ENCODE data around the gene NKD2.

Gene NKD2

GRCh38 chr5:1017056-1017455, 8.5 kb downstream of the NKD2 start:
- Histone ChIP-seq H2AFZ (ENCODE audit: insufficient read depth, low read length, poor library complexity) (no peak overlapping the region), H3K79me1 (ENCODE audit: low read length) (no peaks in the 10 kb centered on the region), H3K9ac (ENCODE audit: low read length) (no peak overlapping the region), H4K8ac (ENCODE audit: low read depth, low read length) (no peak overlapping the region), H3K27ac (ENCODE audit: low read depth, low read length) (no peak overlapping the region), H3K18ac (ENCODE audit: low read length) (no peak overlapping the region), H2BK12ac (ENCODE audit: low read length) (no peak overlapping the region), H3K14ac (ENCODE audit: low read length) (no peak overlapping the region), H3K23ac (ENCODE audit: low read length) (no peak overlapping the region), H3K4me1 (ENCODE audit: control insufficient read depth in 1 of 2, insufficient read depth in 2 of 2, low read length in 2 of 2) (peaks cover 0 to 2% of the 10 kb centered on the region in 2 experiments), H3K36me3 (ENCODE audit: control insufficient read depth in 1 of 2, insufficient read depth in 2 of 2, low read length in 2 of 2) (no peaks in the 10 kb centered on the region), H2BK120ac (ENCODE audit: insufficient read depth, low read length, poor library complexity) (no peak overlapping the region), H3K79me2 (ENCODE audit: control insufficient read depth, insufficient read depth, low read length, poor library complexity) (no peaks in the 10 kb centered on the region), H4K91ac (ENCODE audit: low read depth, low read length) (no peak overlapping the region), H4K12ac (ENCODE audit: low read depth, low read length) (no peak overlapping the region), H2BK5ac (ENCODE audit: low read depth, low read length, poor library complexity) (no peak overlapping the region), H2AK5ac (ENCODE audit: low read length) (no peak overlapping the region), H3K4me3 (ENCODE audit: low read depth, low read length) (no peak overlapping the region), H3K4me2 (ENCODE audit: low read length) (no peak overlapping the region), H3K27me3 (ENCODE audit: insufficient read depth, low read length) (no peaks in the 10 kb centered on the region), H3K9me3 (ENCODE audit: insufficient read depth, low read depth, low read length) (no peaks in the 10 kb centered on the region), H3K4ac (ENCODE audit: low read depth, low read length) (no peak overlapping the region)
- DNase-seq: no peak
- no CpG with 5 or more reads among the region's 12 CpGs for WGBS (ENCODE audit: extremely low coverage, insufficient coverage, insufficient read length)

GRCh38 chr5:1017691-1018455, 9.3 kb downstream of the NKD2 start:
- no peak overlapping the region for H4K8ac ChIP-seq (ENCODE audit: low read depth, low read length)
- no peak overlapping the region for H3K18ac ChIP-seq (ENCODE audit: low read length)
- no CpG with 5 or more reads among the region's 19 CpGs for WGBS (ENCODE audit: extremely low coverage, insufficient coverage, insufficient read length)
- no peak overlapping the region for H2BK5ac ChIP-seq (ENCODE audit: low read depth, low read length, poor library complexity)
- no peak for DNase-seq
- H3K9ac ChIP-seq (ENCODE audit: low read length): no peak overlapping the region
- H3K4me3 ChIP-seq (ENCODE audit: low read depth, low read length): no peak overlapping the region
- no peaks in the 10 kb centered on the region for H3K79me1 ChIP-seq (ENCODE audit: low read length)
- H3K27ac ChIP-seq (ENCODE audit: low read depth, low read length): no peak overlapping the region
- no peak overlapping the region for H2AK5ac ChIP-seq (ENCODE audit: low read length)
- no peak overlapping the region for H4K12ac ChIP-seq (ENCODE audit: low read depth, low read length)
- H4K91ac ChIP-seq (ENCODE audit: low read depth, low read length): no peak overlapping the region
- H3K23ac ChIP-seq (ENCODE audit: low read length): no peak overlapping the region
- no peak overlapping the region for H2BK120ac ChIP-seq (ENCODE audit: insufficient read depth, low read length, poor library complexity)
- H3K36me3 ChIP-seq (ENCODE audit: control insufficient read depth in 1 of 2, insufficient read depth in 2 of 2, low read length in 2 of 2): no peaks in the 10 kb centered on the region
- no peak overlapping the region for H3K14ac ChIP-seq (ENCODE audit: low read length)
- no peaks in the 10 kb centered on the region for H3K27me3 ChIP-seq (ENCODE audit: insufficient read depth, low read length)
- no peak overlapping the region for H2AFZ ChIP-seq (ENCODE audit: insufficient read depth, low read length, poor library complexity)
- peaks cover 0 to 2% of the 10 kb centered on the region in 2 experiments for H3K4me1 ChIP-seq (ENCODE audit: control insufficient read depth in 1 of 2, insufficient read depth in 2 of 2, low read length in 2 of 2)
- no peak overlapping the region for H3K4ac ChIP-seq (ENCODE audit: low read depth, low read length)
- H3K4me2 ChIP-seq (ENCODE audit: low read length): no peak overlapping the region
- no peaks in the 10 kb centered on the region for H3K9me3 ChIP-seq (ENCODE audit: insufficient read depth, low read depth, low read length)
- no peak overlapping the region for H2BK12ac ChIP-seq (ENCODE audit: low read length)
- H3K79me2 ChIP-seq (ENCODE audit: control insufficient read depth, insufficient read depth, low read length, poor library complexity): no peaks in the 10 kb centered on the region

GRCh38 chr5:1018596-1018995, 10.0 kb downstream of the NKD2 start:
- no peak overlapping the region for H3K4me3 ChIP-seq (ENCODE audit: low read depth, low read length)
- no peak overlapping the region for H2BK120ac ChIP-seq (ENCODE audit: insufficient read depth, low read length, poor library complexity)
- H2AK5ac ChIP-seq (ENCODE audit: low read length): no peak overlapping the region
- no peaks in the 10 kb centered on the region for H3K36me3 ChIP-seq (ENCODE audit: control insufficient read depth in 1 of 2, insufficient read depth in 2 of 2, low read length in 2 of 2)
- H3K9ac ChIP-seq (ENCODE audit: low read length): no peak overlapping the region
- no peak overlapping the region for H3K23ac ChIP-seq (ENCODE audit: low read length)
- no peak overlapping the region for H3K14ac ChIP-seq (ENCODE audit: low read length)
- H3K9me3 ChIP-seq (ENCODE audit: insufficient read depth, low read depth, low read length): no peaks in the 10 kb centered on the region
- H3K18ac ChIP-seq (ENCODE audit: low read length): no peak overlapping the region
- no peak overlapping the region for H3K4ac ChIP-seq (ENCODE audit: low read depth, low read length)
- no CpG with 5 or more reads among the region's 9 CpGs for WGBS (ENCODE audit: extremely low coverage, insufficient coverage, insufficient read length)
- no peak overlapping the region for H2AFZ ChIP-seq (ENCODE audit: insufficient read depth, low read length, poor library complexity)
- DNase-seq: no peak
- H3K4me2 ChIP-seq (ENCODE audit: low read length): no peak overlapping the region
- no peaks in the 10 kb centered on the region for H3K27me3 ChIP-seq (ENCODE audit: insufficient read depth, low read length)
- no peak overlapping the region for H4K8ac ChIP-seq (ENCODE audit: low read depth, low read length)
- no peak overlapping the region for H4K91ac ChIP-seq (ENCODE audit: low read depth, low read length)
- no peak overlapping the region for H4K12ac ChIP-seq (ENCODE audit: low read depth, low read length)
- H3K79me1 ChIP-seq (ENCODE audit: low read length): no peaks in the 10 kb centered on the region
- H3K79me2 ChIP-seq (ENCODE audit: control insufficient read depth, insufficient read depth, low read length, poor library complexity): no peaks in the 10 kb centered on the region
- H3K27ac ChIP-seq (ENCODE audit: low read depth, low read length): no peak overlapping the region
- H3K4me1 ChIP-seq (ENCODE audit: control insufficient read depth in 1 of 2, insufficient read depth in 2 of 2, low read length in 2 of 2): peaks cover 0 to 2% of the 10 kb centered on the region in 2 experiments
- H2BK12ac ChIP-seq (ENCODE audit: low read length): no peak overlapping the region
- no peak overlapping the region for H2BK5ac ChIP-seq (ENCODE audit: low read depth, low read length, poor library complexity)

GRCh38 chr5:1019001-1019905, 10.7 kb downstream of the NKD2 start:
- Histone ChIP-seq H3K27ac (ENCODE audit: low read depth, low read length) (no peak overlapping the region), H3K4me3 (ENCODE audit: low read depth, low read length) (no peak overlapping the region), H2BK5ac (ENCODE audit: low read depth, low read length, poor library complexity) (no peak overlapping the region), H3K23ac (ENCODE audit: low read length) (no peak overlapping the region), H3K4me2 (ENCODE audit: low read length) (no peak overlapping the region), H4K8ac (ENCODE audit: low read depth, low read length) (no peak overlapping the region), H3K18ac (ENCODE audit: low read length) (no peak overlapping the region), H3K4ac (ENCODE audit: low read depth, low read length) (no peak overlapping the region), H3K36me3 (ENCODE audit: control insufficient read depth in 1 of 2, insufficient read depth in 2 of 2, low read length in 2 of 2) (no peaks in the 10 kb centered on the region), H3K9me3 (ENCODE audit: insufficient read depth, low read depth, low read length) (no peaks in the 10 kb centered on the region), H3K27me3 (ENCODE audit: insufficient read depth, low read length) (no peaks in the 10 kb centered on the region), H2AK5ac (ENCODE audit: low read length) (no peak overlapping the region), H2AFZ (ENCODE audit: insufficient read depth, low read length, poor library complexity) (no peak overlapping the region), H4K12ac (ENCODE audit: low read depth, low read length) (no peak overlapping the region), H2BK12ac (ENCODE audit: low read length) (no peak overlapping the region), H3K4me1 (ENCODE audit: control insufficient read depth in 1 of 2, insufficient read depth in 2 of 2, low read length in 2 of 2) (peaks cover 0 to 2% of the 10 kb centered on the region in 2 experiments), H4K91ac (ENCODE audit: low read depth, low read length) (no peak overlapping the region), H3K79me1 (ENCODE audit: low read length) (no peaks in the 10 kb centered on the region), H2BK120ac (ENCODE audit: insufficient read depth, low read length, poor library complexity) (no peak overlapping the region), H3K14ac (ENCODE audit: low read length) (no peak overlapping the region), H3K9ac (ENCODE audit: low read length) (no peak overlapping the region), H3K79me2 (ENCODE audit: control insufficient read depth, insufficient read depth, low read length, poor library complexity) (no peaks in the 10 kb centered on the region)
- DNase-seq: no peak
- no CpG with 5 or more reads among the region's 37 CpGs for WGBS (ENCODE audit: extremely low coverage, insufficient coverage, insufficient read length)

Measured in trophoblast cell (in vitro differentiated cells and primary cell).